ENCODE data around the gene EFNA2. TPM values are rescaled to one million over a fixed set of nuclear protein-coding genes. Genes with fewer than 3 reads are reported as not detected.

The EFNA2 gene
- total and polyA plus RNA-seq, 2 experiments from 2014 or later, result 2.7 to 10.3 TPM

DNA sequence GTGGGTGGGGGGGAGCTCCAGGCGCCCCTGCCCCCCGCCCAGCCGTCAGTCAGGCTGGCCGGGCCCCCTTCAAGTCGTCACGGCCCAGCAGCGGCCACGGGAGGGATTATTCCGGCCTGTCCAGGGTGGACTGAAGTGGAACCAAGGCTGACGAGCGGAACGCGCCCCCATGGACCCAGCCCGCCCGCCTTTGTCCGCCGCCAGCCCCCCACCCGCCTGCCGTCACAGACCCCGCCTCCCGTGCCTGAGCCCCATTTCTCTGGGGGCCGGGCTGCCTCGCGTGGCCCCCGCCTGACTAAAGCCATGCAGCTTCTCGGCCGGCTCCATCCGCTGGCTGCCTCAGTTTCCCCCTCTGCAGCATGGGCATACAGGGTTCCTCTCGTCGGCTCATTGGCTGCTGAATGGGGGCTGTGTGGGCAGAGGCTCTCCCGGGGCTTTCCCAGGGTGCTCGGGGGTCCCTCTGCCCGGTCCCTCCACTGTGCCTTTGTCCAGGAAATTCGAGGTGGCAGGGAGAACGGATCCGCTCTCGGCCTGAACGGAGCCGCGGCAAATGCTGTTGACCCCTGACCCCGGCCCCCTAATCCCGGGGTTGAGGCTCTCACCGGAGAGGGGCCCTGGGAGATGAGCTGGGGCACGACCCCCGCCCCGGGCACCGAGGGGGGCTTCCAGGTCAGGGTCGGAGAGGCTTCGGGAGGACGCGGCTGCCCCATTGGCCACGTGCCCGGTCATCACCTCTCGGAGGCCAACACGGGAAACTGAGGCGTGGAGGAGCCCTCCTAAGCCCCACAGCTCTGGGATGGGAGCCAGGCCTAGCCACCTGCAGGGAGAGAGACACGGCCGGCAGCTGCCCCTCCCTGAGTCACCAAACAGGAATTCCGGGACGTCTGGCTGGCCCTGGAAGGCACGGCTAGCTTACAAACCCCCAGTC, 27.4 kb downstream of the EFNA2 start:
- ATAC-seq (no peak), DNase-seq (ENCODE audit: low spot score) (no peak)
- Histone ChIP-seq H3K4me2 (no peak overlapping the region), H3K4me3 (no peak overlapping the region), H3F3A (replicated peaks; ENCODE audit: low read depth) (0 out of 2 replicates have a peak, but pooled peaks cover 2% of the 10 kb centered on the region), H3K27me3 (ENCODE audit: insufficient read depth) (peaks cover 9% of the 10 kb centered on the region; the same call in 1 of the 2 replicates), H3K4me1 (ENCODE audit: insufficient read depth) (no peaks in the 10 kb centered on the region), H3K79me2 (replicated peaks; ENCODE audit: insufficient read depth) (no peaks in the 10 kb centered on the region), H3K27ac (ENCODE audit: low read depth) (no peak overlapping the region), H2AFZ (no peak overlapping the region), H3K9me2 (ENCODE audit: insufficient read depth) (no peaks in the 10 kb centered on the region), H3K36me3 (ENCODE audit: insufficient read depth) (no peaks in the 10 kb centered on the region), H4K20me1 (replicated peaks; ENCODE audit: insufficient read depth) (no peaks in the 10 kb centered on the region; the same call in 1 of the 2 replicates)
- peaks cover 27% of the 10 kb centered on the region for H3K27me3 Mint-ChIP-seq (ENCODE audit: insufficient read depth, low read depth, poor library complexity)
- H3K9me3 Mint-ChIP-seq, result no peaks in the 10 kb centered on the region
- no peak overlapping the region for H3K4me3 Mint-ChIP-seq
- no peaks in the 10 kb centered on the region for H3K36me3 Mint-ChIP-seq (ENCODE audit: low read depth)
- H3K27ac Mint-ChIP-seq, result no peak overlapping the region
- TF ChIP-seq JUNB (IDR thresholded peaks at IDR 0.05; ENCODE audit: unreplicated experiment) (no peak), EZH2phosphoT487 (IDR thresholded peaks at IDR 0.05; ENCODE audit: unreplicated experiment) (no peak), EZH2 (IDR thresholded peaks at IDR 0.05; ENCODE audit: low read depth, unreplicated experiment) (no peak), ZNF331 (CRISPR knock-in tag; IDR thresholded peaks at IDR 0.05; ENCODE audit: low read depth) (no peak), ZNF114 (CRISPR knock-in tag; IDR thresholded peaks at IDR 0.05) (no peak), CREB1 (CRISPR knock-in tag; IDR thresholded peaks at IDR 0.05; ENCODE audit: low read depth) (no peak), POLR2AphosphoS5 (IDR thresholded peaks at IDR 0.05; ENCODE audit: low read depth) (no peak)
- TF ChIP-seq, protein P1, sequence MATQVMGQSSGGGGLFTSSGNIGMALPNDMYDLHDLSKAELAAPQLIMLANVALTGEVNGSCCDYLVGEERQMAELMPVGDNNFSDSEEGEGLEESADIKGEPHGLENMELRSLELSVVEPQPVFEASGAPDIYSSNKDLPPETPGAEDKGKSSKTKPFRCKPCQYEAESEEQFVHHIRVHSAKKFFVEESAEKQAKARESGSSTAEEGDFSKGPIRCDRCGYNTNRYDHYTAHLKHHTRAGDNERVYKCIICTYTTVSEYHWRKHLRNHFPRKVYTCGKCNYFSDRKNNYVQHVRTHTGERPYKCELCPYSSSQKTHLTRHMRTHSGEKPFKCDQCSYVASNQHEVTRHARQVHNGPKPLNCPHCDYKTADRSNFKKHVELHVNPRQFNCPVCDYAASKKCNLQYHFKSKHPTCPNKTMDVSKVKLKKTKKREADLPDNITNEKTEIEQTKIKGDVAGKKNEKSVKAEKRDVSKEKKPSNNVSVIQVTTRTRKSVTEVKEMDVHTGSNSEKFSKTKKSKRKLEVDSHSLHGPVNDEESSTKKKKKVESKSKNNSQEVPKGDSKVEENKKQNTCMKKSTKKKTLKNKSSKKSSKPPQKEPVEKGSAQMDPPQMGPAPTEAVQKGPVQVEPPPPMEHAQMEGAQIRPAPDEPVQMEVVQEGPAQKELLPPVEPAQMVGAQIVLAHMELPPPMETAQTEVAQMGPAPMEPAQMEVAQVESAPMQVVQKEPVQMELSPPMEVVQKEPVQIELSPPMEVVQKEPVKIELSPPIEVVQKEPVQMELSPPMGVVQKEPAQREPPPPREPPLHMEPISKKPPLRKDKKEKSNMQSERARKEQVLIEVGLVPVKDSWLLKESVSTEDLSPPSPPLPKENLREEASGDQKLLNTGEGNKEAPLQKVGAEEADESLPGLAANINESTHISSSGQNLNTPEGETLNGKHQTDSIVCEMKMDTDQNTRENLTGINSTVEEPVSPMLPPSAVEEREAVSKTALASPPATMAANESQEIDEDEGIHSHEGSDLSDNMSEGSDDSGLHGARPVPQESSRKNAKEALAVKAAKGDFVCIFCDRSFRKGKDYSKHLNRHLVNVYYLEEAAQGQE (IDR thresholded peaks at IDR 0.05; ENCODE audit: unreplicated experiment), result no peak
- TF ChIP-seq, protein P2, sequence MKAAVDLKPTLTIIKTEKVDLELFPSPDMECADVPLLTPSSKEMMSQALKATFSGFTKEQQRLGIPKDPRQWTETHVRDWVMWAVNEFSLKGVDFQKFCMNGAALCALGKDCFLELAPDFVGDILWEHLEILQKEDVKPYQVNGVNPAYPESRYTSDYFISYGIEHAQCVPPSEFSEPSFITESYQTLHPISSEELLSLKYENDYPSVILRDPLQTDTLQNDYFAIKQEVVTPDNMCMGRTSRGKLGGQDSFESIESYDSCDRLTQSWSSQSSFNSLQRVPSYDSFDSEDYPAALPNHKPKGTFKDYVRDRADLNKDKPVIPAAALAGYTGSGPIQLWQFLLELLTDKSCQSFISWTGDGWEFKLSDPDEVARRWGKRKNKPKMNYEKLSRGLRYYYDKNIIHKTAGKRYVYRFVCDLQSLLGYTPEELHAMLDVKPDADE (IDR thresholded peaks at IDR 0.05), result no peak
- TF ChIP-seq, protein P3, sequence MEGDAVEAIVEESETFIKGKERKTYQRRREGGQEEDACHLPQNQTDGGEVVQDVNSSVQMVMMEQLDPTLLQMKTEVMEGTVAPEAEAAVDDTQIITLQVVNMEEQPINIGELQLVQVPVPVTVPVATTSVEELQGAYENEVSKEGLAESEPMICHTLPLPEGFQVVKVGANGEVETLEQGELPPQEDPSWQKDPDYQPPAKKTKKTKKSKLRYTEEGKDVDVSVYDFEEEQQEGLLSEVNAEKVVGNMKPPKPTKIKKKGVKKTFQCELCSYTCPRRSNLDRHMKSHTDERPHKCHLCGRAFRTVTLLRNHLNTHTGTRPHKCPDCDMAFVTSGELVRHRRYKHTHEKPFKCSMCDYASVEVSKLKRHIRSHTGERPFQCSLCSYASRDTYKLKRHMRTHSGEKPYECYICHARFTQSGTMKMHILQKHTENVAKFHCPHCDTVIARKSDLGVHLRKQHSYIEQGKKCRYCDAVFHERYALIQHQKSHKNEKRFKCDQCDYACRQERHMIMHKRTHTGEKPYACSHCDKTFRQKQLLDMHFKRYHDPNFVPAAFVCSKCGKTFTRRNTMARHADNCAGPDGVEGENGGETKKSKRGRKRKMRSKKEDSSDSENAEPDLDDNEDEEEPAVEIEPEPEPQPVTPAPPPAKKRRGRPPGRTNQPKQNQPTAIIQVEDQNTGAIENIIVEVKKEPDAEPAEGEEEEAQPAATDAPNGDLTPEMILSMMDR (conservative IDR thresholded peaks at IDR 0.05; ENCODE audit: low read depth in 2 of 2), result no peak
- H3K4me1 Mint-ChIP-seq, result no peaks in the 10 kb centered on the region

Data from GM23338 (cell line).